ENCODE data around the gene SEMA3C. TPM values are rescaled to one million over a fixed set of nuclear protein-coding genes. Genes with fewer than 3 reads are reported as not detected.

SEMA3C gene
- total and polyA plus RNA-seq, 2 donors (not counting 3 experiments of a cell fraction or from before 2014, with no cell fraction given) = 0.01 to 0.09 TPM

GRCh38 chr7:80957226-80957777 is 38.5 kb upstream of the SEMA3C start:
- no peak overlapping the region for H3K27ac ChIP-seq (ENCODE audit: insufficient read depth, low read depth, low read length)
- ChIA-PET POLR2A (no interaction called here), CTCF (interaction anchor here (0.9 to 1.2 kb wide), 2 partner anchors 11 to 500 kb away, joined by 3 to 4 read pairs; no protein-coding TSS in a partner anchor)
- no peaks in the 10 kb centered on the region for H3K9me1 ChIP-seq (replicated peaks; ENCODE audit: control insufficient read depth, extremely low read depth, insufficient read depth, low read length)
- H3K79me2 ChIP-seq (ENCODE audit: control insufficient read depth, insufficient read depth, low read length) = no peaks in the 10 kb centered on the region
- dilution Hi-C loops (cut with MboI; ENCODE audit: extremely low pct_ligation_motif_present, low sequenced_read_pairs) (no loop called here), intact Hi-C loops (cut with micrococcal nuclease) (no loop called here)
- H3K9me3 ChIP-seq (replicated peaks; ENCODE audit: control insufficient read depth, insufficient read depth, low read length) = no peaks in the 10 kb centered on the region
- H3K4me2 ChIP-seq (ENCODE audit: insufficient read depth, low read length) = no peak overlapping the region
- no peak overlapping the region for H2AFZ ChIP-seq (ENCODE audit: low read depth, low read length)
- peaks cover 0 to 7% of the 10 kb centered on the region in 2 experiments for H3K27me3 ChIP-seq (ENCODE audit: control insufficient read depth in 2 of 2, insufficient read depth in 2 of 2, low read length in 2 of 2)
- H3K9ac ChIP-seq (replicated peaks; ENCODE audit: extremely low read depth, insufficient read depth, low read length) = no peak overlapping the region
- TF ChIP-seq FOS (IDR thresholded peaks at IDR 0.05; ENCODE audit: borderline replicate concordance, insufficient read depth, low read length) = no peak
- no peaks in the 10 kb centered on the region for H3K36me3 ChIP-seq (ENCODE audit: control insufficient read depth in 2 of 2, extremely low read depth in 1 of 2, insufficient read depth in 2 of 2, low read length in 2 of 2)
- DNase-seq (ENCODE audit: low read depth, low spot score) (no peak), FAIRE-seq (no peak)
- no peaks in the 10 kb centered on the region for H3K4me1 ChIP-seq (ENCODE audit: control insufficient read depth, extremely low read depth, insufficient read depth, low read length)
- no peak overlapping the region for H3K4me3 ChIP-seq (replicated peaks in 1 of 3; ENCODE audit: insufficient read depth in 1 of 3, low read depth in 1 of 3, low read length in 3 of 3)
- no peaks in the 10 kb centered on the region for H4K20me1 ChIP-seq (replicated peaks; ENCODE audit: control insufficient read depth, extremely low read depth, insufficient read depth, low read length)
- no TSS peak for BruUV-seq (replicated peaks)

DNA sequence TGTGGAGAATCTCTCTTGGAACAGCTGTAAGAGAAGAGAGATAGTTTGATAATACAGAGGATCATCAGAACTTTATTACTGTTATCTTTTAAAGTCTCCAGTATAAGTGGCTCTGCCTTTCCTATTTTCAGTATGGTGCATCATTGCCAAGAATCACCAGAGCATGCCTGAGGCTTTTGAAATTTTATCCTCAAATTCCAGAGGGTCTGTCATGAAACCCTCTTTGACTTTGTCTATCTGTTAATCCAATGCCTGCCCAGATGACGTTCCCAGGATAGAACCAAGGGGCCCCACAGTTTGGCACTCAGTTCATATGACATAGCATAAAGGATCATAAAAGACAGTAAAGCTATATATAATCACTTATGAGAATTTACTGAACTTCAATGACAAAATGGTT is 35.3 kb upstream of the SEMA3C start:
- no peak overlapping the region for H3K9ac ChIP-seq (replicated peaks; ENCODE audit: extremely low read depth, insufficient read depth, low read length)
- dilution Hi-C loops (cut with MboI; ENCODE audit: extremely low pct_ligation_motif_present, low sequenced_read_pairs) (no loop called here), intact Hi-C loops (cut with micrococcal nuclease) (no loop called here)
- H3K27ac ChIP-seq (ENCODE audit: insufficient read depth, low read depth, low read length) = no peak overlapping the region
- ChIA-PET CTCF (interaction anchor here (1.0 kb wide), 1 partner anchor 12 kb away, joined by 3 read pairs; no protein-coding TSS in a partner anchor), POLR2A (no interaction called here)
- H3K79me2 ChIP-seq (ENCODE audit: control insufficient read depth, insufficient read depth, low read length) = no peaks in the 10 kb centered on the region
- no peak overlapping the region for H3K4me2 ChIP-seq (ENCODE audit: insufficient read depth, low read length)
- no peaks in the 10 kb centered on the region for H3K36me3 ChIP-seq (ENCODE audit: control insufficient read depth in 2 of 2, extremely low read depth in 1 of 2, insufficient read depth in 2 of 2, low read length in 2 of 2)
- H2AFZ ChIP-seq (ENCODE audit: low read depth, low read length) = no peak overlapping the region
- no peak for FAIRE-seq
- H3K27me3 ChIP-seq (ENCODE audit: control insufficient read depth in 2 of 2, insufficient read depth in 2 of 2, low read length in 2 of 2) = peaks cover 0 to 12% of the 10 kb centered on the region in 2 experiments
- no peaks in the 10 kb centered on the region for H4K20me1 ChIP-seq (replicated peaks; ENCODE audit: control insufficient read depth, extremely low read depth, insufficient read depth, low read length)
- BruUV-seq (replicated peaks) = no TSS peak
- DNase-seq (ENCODE audit: low read depth, low spot score) = no peak
- no peak overlapping the region for H3K4me3 ChIP-seq (replicated peaks in 1 of 3; ENCODE audit: insufficient read depth in 1 of 3, low read depth in 1 of 3, low read length in 3 of 3)
- no peaks in the 10 kb centered on the region for H3K9me1 ChIP-seq (replicated peaks; ENCODE audit: control insufficient read depth, extremely low read depth, insufficient read depth, low read length)
- no peaks in the 10 kb centered on the region for H3K4me1 ChIP-seq (ENCODE audit: control insufficient read depth, extremely low read depth, insufficient read depth, low read length)
- H3K9me3 ChIP-seq (replicated peaks; ENCODE audit: control insufficient read depth, insufficient read depth, low read length) = no peaks in the 10 kb centered on the region
- no peak for TF ChIP-seq POLR2AphosphoS5 (IDR thresholded peaks at IDR 0.05; ENCODE audit: insufficient read depth, low read depth, low read length)
